Esophagus squamous epithelium (tissue), 5 donors: Measurements from ENCODE around the gene SH3GL1. TPM values are rescaled to one million over a fixed set of nuclear protein-coding genes. Genes with fewer than 3 reads are reported as not detected.

Experiments used
- DNase-seq: peaks from one replicate; lab custom pipeline; 2025; lab: John Stamatoyannopoulos, UW
- H3K27ac ChIP-seq, 4 donors: fragments of 200-600 bp; sonication (generic); one replicate each; pipeline ENCODE4 v1.5.1; 2016 to 2019; ENCODE audit warnings: mild to moderate bottlenecking in 1 of 4
- H3K27me3 ChIP-seq, 4 donors: fragments of 200-600 bp; sonication (generic); 1 replicate in 3 of 4; 2 replicates in 1 of 4; pipeline versions ENCODE4 v1.5.1 to v1.6.0; 2017 to 2021; ENCODE audit warnings: antibody characterized with exemption in 1 of 4
- H3K36me3 ChIP-seq, 3 donors: fragments of 200-600 bp; sonication (generic); one replicate each; pipeline ENCODE4 v1.5.1; 2016 to 2019
- H3K4me1 ChIP-seq, 3 donors: fragments of 200-600 bp; sonication (generic); one replicate each; pipeline ENCODE4 v1.5.1; 2017 to 2019
- H3K4me3 ChIP-seq, 4 donors: fragments of 200-600 bp; sonication (generic); 1 replicate in 3 of 4; 2 replicates in 1 of 4; pipeline ENCODE4 v1.5.1; 2016 to 2019; ENCODE audit warnings: mild to moderate bottlenecking in 2 of 4, moderate library complexity in 1 of 4
- H3K9me3 ChIP-seq, 3 donors: fragments of 200-600 bp; sonication (generic); one replicate each; pipeline ENCODE4 v1.5.1; 2016 to 2019
- CTCF ChIP-seq, 6 experiments: fragments of 450-650 bp in 4 of 6; fragments of 200-600 bp in 2 of 6; sonication (generic) in 2 of 6; IDR thresholded peaks; one replicate each; pipeline ENCODE4 v1.5.1; 2016 to 2019; ENCODE audit warnings: antibody characterized with exemption in 6 of 6, mild to moderate bottlenecking in 4 of 6, moderate library complexity in 4 of 6
- POLR2A ChIP-seq, 4 donors: fragments of 450-650 bp; IDR thresholded peaks; one replicate each; pipeline ENCODE4 v1.6.1; 2017; ENCODE audit warnings: antibody characterized with exemption in 4 of 4, mild to moderate bottlenecking in 4 of 4, moderate library complexity in 3 of 4
- WGBS, 2 donors: methylation state at CpG; one replicate each; pipeline ENCODE4 v1.1.5; 2018; 5-methylcytosine and 5-hydroxymethylcytosine counted together
- intact Hi-C: fragments of 100-400 bp; cut with DNase I; formaldehyde crosslinking; loops from one replicate; pipeline ENCODE4 v1.15.0; 2022
- total RNA-seq, 4 donors: library from RNA; depleted of rRNA; stranded (reverse); fragments of >200 nt; gene quantifications; one replicate each; pipeline ENCODE4 v1.1.0, GENCODE V29; 2016
- donor health status: DM: yes; HTN: yes; CAD: no.

Gene SH3GL1
- total RNA-seq, 4 donors from 2014 or later = 67.4 to 131 (median 91.2) TPM

GRCh38 chr19:4359627-4360000 lies 40.7 kb downstream of the SH3GL1 start:
- no CpG with 5 or more reads among the region's 13 CpGs for whole genome bisulfite sequencing, 2 donors
- peaks cover 30 to 100% (median 44%) of the 10 kb centered on the region in 3 donors for H3K36me3 ChIP-seq
- TF ChIP-seq POLR2A (IDR thresholded peaks at IDR 0.05) = no peak
- TF ChIP-seq CTCF (IDR thresholded peaks at IDR 0.05) = no peak
- H3K27ac ChIP-seq = peak overlapping the region in 3 of 4 donors; percentile 18 to 71 (median 61)
- DNase-seq = no peak
- no peaks in the 10 kb centered on the region for H3K27me3 ChIP-seq
- H3K9me3 ChIP-seq = no peaks in the 10 kb centered on the region
- no peak overlapping the region for H3K4me3 ChIP-seq
- intact Hi-C loops = no loop called here
- H3K4me1 ChIP-seq = peaks cover 0 to 27% (median 8%) of the 10 kb centered on the region in 3 donors

- H3K4me1 ChIP-seq = peaks cover 0 to 27% (median 8%) of the 10 kb centered on the region in 3 donors
- H3K36me3 ChIP-seq = peaks cover 27 to 100% (median 39%) of the 10 kb centered on the region in 3 donors
- TF ChIP-seq CTCF (IDR thresholded peaks at IDR 0.05) (no peak), POLR2A (IDR thresholded peaks at IDR 0.05) (no peak)
- intact Hi-C loops = no loop called here
- no peak for DNase-seq
- H3K9me3 ChIP-seq = no peaks in the 10 kb centered on the region
- H3K27ac ChIP-seq = peak overlapping the region in 1 of 4 donors; percentile 71
- no peak overlapping the region for H3K4me3 ChIP-seq
- no peaks in the 10 kb centered on the region for H3K27me3 ChIP-seq
- 61 to 94% methylated on average over 5 to 10 of the region's 25 CpGs for WGBS, 2 donors
Observed at GRCh38 chr19:4358709-4359626, 41.4 kb downstream of the SH3GL1 start.

- DNase-seq = no peak
- H3K4me3 ChIP-seq = no peak overlapping the region
- no peaks in the 10 kb centered on the region for H3K27me3 ChIP-seq
- TF ChIP-seq POLR2A (IDR thresholded peaks at IDR 0.05) (no peak), CTCF (IDR thresholded peaks at IDR 0.05) (no peak)
- H3K27ac ChIP-seq = no peak overlapping the region
- WGBS, 2 donors = 73 to 82% methylated on average over 2 to 7 of the region's 16 CpGs
- H3K4me1 ChIP-seq = peaks cover 0 to 27% (median 8%) of the 10 kb centered on the region in 3 donors
- intact Hi-C loops = no loop called here
- H3K9me3 ChIP-seq = no peaks in the 10 kb centered on the region
- peaks cover 17 to 95% (median 29%) of the 10 kb centered on the region in 3 donors for H3K36me3 ChIP-seq
Observed at GRCh38 chr19:4357921-4358326, 42.4 kb downstream of the SH3GL1 start.

- Histone ChIP-seq H3K4me1 (peaks cover 0 to 27% (median 8%) of the 10 kb centered on the region in 3 donors), H3K9me3 (no peaks in the 10 kb centered on the region), H3K27me3 (no peaks in the 10 kb centered on the region), H3K36me3 (peaks cover 12 to 89% (median 23%) of the 10 kb centered on the region in 3 donors), H3K4me3 (no peak overlapping the region), H3K27ac (no peak overlapping the region)
- TF ChIP-seq POLR2A (IDR thresholded peaks at IDR 0.05) (no peak), CTCF (IDR thresholded peaks at IDR 0.05) (no peak)
- intact Hi-C loops = no loop called here
- DNase-seq = no peak
- 79 to 81% methylated on average over 5 to 11 of the region's 23 CpGs for WGBS, 2 donors
Observed at GRCh38 chr19:4357095-4357797, 43.1 kb downstream of the SH3GL1 start.
